Mesodermal cell (in vitro differentiated cells): ENCODE results near the gene KCNK4.
A peak's percentile ranks its signal among the peaks of the same experiment; 100 is the strongest.

ENCODE experiments used
- H3K27ac ChIP-seq: 2 replicates; pipeline ENCODE4 v1.7.0; 2013; ENCODE audit warnings: mild to moderate bottlenecking, low read depth, low read length, moderate library complexity; ENCODE audit not compliant: severe bottlenecking
- H3K36me3 ChIP-seq: 2 replicates; pipeline ENCODE4 v1.7.1; 2013; ENCODE audit warnings: mild to moderate bottlenecking, low read length, moderate library complexity; ENCODE audit not compliant: control insufficient read depth, insufficient read depth
- H3K4me1 ChIP-seq: one replicate; pipeline ENCODE4 v1.7.1; 2013; ENCODE audit warnings: mild to moderate bottlenecking, low read length; ENCODE audit not compliant: insufficient read depth, control insufficient read depth, poor library complexity, severe bottlenecking
- H3K4me3 ChIP-seq: 2 replicates; pipeline ENCODE4 v1.7.0; 2013; ENCODE audit warnings: low read length, control low read depth, mild to moderate bottlenecking; ENCODE audit not compliant: insufficient read depth, poor library complexity, severe bottlenecking; ENCODE audit errors: extremely low read depth
- H3K9me3 ChIP-seq: 2 replicates; pipeline ENCODE4 v1.7.1; 2013; ENCODE audit warnings: mild to moderate bottlenecking, low read length, moderate library complexity; ENCODE audit not compliant: control insufficient read depth
- WGBS, 2 experiments: methylation state at CpG; one replicate each; pipeline ENCODE4 v1.1.5; 2013; ENCODE audit warnings: missing lambda C conversion rate in 2 of 2; ENCODE audit not compliant: insufficient coverage in 2 of 2; 5-methylcytosine and 5-hydroxymethylcytosine counted together

The KCNK4 gene

DNA sequence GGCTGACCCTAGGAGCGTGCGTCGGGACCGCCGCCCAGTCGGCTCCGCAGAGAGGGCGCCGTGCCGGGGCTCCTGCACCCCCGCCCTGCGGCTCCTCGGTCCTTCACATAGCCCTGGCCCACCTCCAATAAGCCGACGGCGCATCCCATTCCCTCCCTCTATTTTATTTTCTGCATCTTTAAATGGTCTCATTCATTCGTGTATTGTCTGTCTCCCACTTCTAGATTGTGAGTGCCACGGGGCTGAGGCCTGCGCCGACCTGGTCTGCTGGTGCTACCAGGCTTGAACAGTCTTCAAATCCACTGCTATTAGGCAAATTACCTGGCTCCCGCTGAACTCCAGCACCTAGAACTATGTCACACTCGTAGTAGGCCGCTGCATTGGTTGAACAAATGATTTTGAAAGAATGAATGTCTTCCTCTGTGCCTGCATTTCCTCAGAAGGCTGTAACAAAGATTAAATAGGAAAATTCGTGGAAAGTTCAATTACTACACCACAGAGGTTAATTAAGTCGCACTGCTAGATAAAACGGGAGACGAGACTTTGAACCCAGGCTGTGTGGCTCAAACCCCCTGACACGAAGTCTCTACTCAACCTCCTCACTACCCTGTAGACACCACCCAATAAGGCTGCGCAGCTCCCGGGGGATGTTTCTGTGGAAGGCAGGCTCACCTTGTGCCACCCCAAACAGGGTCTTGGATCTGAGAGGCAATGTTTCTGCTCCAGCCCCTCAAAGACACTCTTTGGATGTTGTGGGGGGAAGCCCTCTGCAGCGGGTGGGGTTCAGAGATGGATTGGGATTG is 43.2 kb upstream of the KCNK4 start:
- WGBS, 2 experiments = 33 to 34% methylated on average over 26 of the region's 31 CpGs
- Histone ChIP-seq H3K36me3 (peaks cover 21% of the 10 kb centered on the region), H3K27ac (peak overlapping the region; percentile 90), H3K4me1 (peaks cover 46% of the 10 kb centered on the region), H3K9me3 (no peaks in the 10 kb centered on the region), H3K4me3 (peak overlapping the region; percentile 59)

DNA sequence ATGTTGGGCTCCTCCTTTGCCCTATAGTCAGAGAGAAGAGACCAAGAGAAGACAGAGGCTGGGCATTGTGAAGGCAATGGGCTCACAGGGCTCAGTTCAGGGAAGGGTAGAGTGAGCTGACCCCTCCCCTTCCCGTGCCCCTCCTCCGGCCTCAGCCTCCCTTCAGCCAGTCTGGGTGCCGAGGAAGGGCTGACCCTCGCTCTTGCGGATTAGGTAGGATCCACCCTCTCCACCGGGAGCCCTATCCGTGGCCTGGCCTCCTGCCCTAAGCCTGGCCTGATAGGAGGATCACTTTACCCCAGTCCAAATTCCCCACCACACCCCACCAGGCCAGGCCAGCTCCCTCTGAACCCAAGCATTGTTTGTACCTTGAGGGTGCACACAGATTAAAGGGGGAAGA is 42.5 kb upstream of the KCNK4 start:
- Histone ChIP-seq H3K4me3 (no peak overlapping the region), H3K9me3 (no peaks in the 10 kb centered on the region), H3K36me3 (peaks cover 22% of the 10 kb centered on the region), H3K4me1 (peaks cover 41% of the 10 kb centered on the region), H3K27ac (no peak overlapping the region)
- 46 to 70% methylated on average over 4 to 7 of the region's 7 CpGs for WGBS, 2 experiments

DNA sequence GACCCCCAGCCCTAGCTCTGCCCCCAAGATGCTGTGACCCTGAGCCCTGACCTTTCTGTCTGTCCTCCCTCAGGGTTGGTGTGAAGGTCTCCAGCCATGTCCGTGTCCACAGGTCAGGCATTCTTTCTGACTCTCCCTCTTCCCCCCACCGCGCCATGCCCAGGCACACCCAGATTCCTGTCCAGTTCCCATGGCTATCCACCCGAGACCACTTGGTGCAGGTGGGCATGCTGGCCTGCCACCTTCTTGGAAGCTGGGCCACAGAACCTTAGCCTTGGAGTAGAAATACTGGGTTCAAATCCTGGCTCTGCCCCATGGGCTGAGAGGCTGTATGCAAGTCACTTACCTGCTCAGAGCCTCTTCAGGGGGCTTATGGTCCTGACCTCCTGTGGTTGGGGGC is 42.1 kb upstream of the KCNK4 start:
- WGBS, 2 experiments = 92 to 100% methylated on average over 1 to 4 of the region's 4 CpGs
- no peak overlapping the region for H3K27ac ChIP-seq
- H3K36me3 ChIP-seq = peaks cover 18% of the 10 kb centered on the region
- no peak overlapping the region for H3K4me3 ChIP-seq
- peaks cover 36% of the 10 kb centered on the region for H3K4me1 ChIP-seq
- no peaks in the 10 kb centered on the region for H3K9me3 ChIP-seq

DNA sequence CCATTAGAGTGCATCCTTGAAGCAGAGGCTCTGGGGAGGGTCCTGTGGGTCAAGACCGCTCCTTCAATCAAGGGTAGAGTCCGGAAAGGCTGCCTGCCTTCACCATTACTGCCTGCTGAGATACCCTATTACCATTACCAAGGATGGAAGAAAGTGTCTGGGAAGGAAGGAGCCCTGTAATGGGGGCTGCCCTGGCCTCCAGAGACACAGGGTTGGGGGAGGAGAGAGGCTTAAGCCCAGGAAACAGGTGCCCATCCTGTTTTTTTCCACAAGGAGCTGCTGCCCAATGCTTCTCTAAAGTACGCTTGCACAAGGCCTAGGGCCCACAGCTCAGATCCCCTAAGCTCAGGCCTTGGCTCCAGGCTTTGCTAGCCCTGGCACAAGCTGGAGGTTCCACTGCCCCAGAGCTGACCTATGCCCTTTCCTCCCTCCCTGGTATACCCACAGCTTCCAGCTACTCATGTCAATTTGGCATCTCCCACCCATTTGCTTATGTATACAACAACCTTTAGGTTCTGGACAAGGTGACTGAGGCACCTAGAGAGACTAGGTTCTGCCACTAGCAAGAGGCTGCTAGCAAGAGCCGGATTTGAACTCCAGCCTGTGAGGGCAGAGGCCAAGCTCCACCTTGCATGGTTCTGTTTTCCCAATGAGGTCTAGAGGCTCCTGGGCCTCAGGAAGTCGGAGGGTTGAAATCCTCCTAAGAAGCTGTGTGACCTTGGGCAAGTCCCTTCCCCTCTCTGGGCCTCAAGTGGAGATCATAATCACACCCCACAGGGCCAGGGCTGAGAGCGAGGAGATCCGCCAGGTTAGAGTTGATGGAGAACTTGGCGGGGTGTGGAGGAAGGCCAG is 41.3 kb upstream of the KCNK4 start:
- 64 to 87% methylated on average over 6 of the region's 8 CpGs for WGBS, 2 experiments
- Histone ChIP-seq H3K9me3 (no peaks in the 10 kb centered on the region), H3K27ac (no peak overlapping the region), H3K4me1 (peaks cover 35% of the 10 kb centered on the region), H3K4me3 (no peak overlapping the region), H3K36me3 (peaks cover 17% of the 10 kb centered on the region)

DNA sequence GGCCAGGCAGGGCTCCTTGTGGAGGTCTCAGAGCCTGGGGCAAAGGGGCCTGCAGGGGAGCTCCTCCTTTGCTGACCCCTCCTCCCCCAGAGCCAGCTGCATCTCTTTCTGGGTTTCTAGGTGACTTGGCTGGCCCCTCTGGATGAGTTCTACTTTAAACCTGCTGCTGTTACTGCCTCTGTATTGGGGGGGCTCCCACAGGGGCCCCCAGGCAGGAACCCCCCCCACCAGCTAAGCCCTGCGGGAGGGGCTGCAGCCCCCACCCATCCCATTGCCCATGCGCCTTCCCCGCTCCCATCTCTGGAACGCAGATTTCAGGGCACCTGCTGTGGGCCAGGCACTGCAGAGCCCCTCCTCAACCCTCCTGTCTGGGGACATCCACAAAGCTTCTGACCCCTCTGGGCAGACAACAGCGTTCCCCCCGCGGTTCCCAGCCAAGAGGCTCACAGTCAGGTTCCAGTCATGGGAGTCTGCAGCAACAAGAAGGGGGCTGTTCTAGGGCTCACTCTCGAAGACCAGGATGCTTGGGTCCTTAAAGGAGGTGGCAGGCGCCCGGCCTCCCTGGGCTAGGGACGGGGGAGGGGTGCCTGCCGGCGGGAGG is 40.6 kb upstream of the KCNK4 start:
- H3K36me3 ChIP-seq = peaks cover 20% of the 10 kb centered on the region
- no peaks in the 10 kb centered on the region for H3K9me3 ChIP-seq
- peak overlapping the region; percentile 49 for H3K4me3 ChIP-seq
- peaks cover 35% of the 10 kb centered on the region for H3K4me1 ChIP-seq
- WGBS, 2 experiments = 0 to 19% methylated on average over 6 to 12 of the region's 13 CpGs
- H3K27ac ChIP-seq = peak overlapping the region; percentile 41

DNA sequence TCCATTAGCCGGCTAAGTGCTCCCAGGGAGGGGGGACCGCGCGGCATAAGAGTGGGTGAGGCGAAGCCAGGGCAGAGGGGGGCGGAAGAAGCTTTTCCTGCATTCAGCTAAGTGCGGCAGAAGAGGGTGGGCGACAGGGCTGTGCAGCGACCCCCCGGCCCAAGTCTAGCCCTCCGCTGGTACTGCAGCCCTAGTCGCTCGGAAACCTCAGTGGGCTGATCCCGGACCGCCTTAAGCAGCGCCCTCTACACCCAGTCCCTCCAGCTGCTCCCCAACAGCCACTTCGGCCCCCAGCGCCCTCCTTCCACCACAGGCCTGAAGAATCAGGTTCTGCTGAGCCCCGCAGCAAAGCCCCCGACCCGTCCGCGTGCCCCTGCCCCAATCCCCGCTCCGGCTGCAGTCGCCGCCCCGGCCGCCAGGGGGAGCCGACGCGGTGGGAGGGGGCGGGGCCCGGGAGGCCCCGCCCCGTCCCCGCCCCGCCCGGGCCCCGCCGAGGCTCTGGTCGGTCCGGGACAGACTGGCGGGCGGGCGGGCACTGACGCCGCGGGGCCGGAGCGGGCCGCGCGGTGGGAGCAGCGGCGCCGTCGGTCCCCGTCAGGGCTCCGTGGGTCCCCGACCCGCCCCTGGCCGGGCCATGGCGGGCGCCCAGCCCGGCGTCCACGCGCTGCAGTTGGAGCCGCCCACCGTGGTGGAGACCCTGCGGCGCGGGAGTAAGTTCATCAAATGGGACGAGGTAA is 39.9 kb upstream of the KCNK4 start, which contains the start of gene PLCB3:
Gene PLCB3 (plus strand): TSS at position 515 of the 737 bp plus-strand sequence. CDS start 120 bp downstream, at position 635.
- WGBS, 2 experiments = 1 to 2% methylated on average over 54 to 68 of the region's 75 CpGs
- peak within 1 kb of the TSS; percentile 78 for H3K4me3 ChIP-seq
- H3K9me3 ChIP-seq = no peaks in the 10 kb centered on the region
- H3K36me3 ChIP-seq = peaks cover 26% of the 10 kb centered on the region
- H3K4me1 ChIP-seq = peaks cover 35% of the 10 kb centered on the region
- peak within 1 kb of the TSS; percentile 41 for H3K27ac ChIP-seq

DNA sequence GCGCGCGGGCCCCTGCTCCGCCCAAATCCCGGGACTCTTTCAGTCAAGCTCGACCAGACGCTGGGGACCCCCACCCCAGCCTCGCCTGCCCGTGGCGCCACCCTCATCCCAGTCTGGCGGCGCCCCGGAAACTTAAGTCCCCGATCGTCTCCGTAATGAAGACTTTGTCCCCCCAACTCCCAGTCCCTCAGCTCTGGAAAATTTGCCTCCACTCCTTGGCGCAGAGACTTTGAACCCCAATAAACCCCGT is 39.4 kb upstream of the KCNK4 start:
- WGBS, 2 experiments = 0 to 1% methylated on average over 17 to 18 of the region's 18 CpGs
- Histone ChIP-seq H3K27ac (no peak overlapping the region), H3K36me3 (peaks cover 31% of the 10 kb centered on the region), H3K9me3 (no peaks in the 10 kb centered on the region), H3K4me3 (peak overlapping the region; percentile 78), H3K4me1 (peaks cover 35% of the 10 kb centered on the region)

DNA sequence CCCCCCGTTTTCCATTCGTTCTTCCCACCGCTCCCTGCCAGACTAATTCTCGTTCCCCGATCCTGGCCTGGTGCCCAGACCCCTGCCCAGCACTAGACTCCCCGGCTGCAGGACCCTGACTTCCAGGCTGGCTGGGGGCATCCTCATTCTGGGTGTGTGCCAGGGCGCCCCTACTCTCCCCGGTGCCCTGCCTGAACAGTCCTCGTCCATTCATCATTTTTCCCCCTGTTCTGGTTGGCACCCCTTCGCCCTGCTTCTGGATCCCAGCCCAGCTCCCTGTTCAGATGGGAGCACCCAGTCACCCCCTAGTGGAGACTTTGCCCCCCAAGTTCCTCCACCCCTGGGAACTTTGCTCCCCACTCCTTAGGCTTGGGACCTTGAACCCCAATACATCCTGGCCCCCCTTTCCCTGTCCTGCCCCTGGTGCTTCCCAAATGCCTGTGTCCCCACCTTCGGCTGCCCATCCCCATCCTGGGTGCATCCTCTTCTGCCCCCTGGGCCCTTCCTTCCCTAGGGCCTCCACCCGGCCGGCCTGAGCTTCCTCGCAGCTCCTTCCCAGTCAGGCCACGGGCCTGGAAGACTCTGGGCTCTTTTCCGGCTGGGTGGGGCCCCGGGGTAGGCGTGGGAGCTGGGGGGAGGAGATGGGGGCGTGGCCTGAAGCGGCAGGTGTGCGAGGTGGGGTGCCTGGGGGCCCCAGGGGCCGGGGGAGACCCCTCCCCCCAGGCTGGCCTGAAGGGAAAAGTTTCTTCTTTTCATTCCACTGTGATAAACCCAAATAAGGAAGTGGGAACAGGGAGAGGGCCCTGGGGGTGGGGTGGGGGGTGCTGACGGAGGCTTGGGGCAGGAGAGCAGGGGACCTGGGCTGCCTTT is 38.9 kb upstream of the KCNK4 start:
- Histone ChIP-seq H3K27ac (no peak overlapping the region), H3K4me1 (peaks cover 35% of the 10 kb centered on the region)
- whole genome bisulfite sequencing, 2 experiments = 9 to 21% methylated on average over 9 to 12 of the region's 23 CpGs

DNA sequence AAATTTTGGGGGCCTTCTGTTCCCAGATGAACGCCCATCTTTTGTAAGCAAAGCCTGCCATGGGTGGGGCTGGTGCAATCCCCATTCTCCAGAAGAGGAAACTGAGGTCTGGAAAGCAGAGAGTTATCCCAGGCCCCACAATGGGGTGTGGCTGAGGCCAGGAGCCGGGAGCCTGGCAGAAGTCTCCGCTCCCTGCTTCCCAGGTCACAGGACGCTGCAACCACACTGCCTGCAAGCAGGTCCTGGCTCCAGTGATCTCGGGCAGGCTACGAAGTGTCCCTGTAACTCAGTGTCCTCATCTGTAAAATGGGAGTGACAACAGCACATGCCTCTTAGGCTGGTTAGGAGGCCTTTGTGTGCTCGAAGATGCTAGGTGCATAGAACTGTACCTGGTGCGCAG is 38.1 kb upstream of the KCNK4 start:
- Histone ChIP-seq H3K27ac (no peak overlapping the region), H3K4me3 (peak overlapping the region; percentile 78), H3K9me3 (no peaks in the 10 kb centered on the region), H3K36me3 (peaks cover 42% of the 10 kb centered on the region), H3K4me1 (peaks cover 32% of the 10 kb centered on the region)
- 86 to 87% methylated on average over 8 of the region's 8 CpGs for WGBS, 2 experiments

More for the DNA sequence above, 38.9 kb upstream of the KCNK4 start:
- peaks cover 34% of the 10 kb centered on the region for H3K36me3 ChIP-seq
- peak overlapping the region; percentile 78 for H3K4me3 ChIP-seq
- no peaks in the 10 kb centered on the region for H3K9me3 ChIP-seq
